ENCODE results near the gene ZNF646. TPM values are rescaled to one million over a fixed set of nuclear protein-coding genes. Genes with fewer than 3 reads are reported as not detected.

Gene ZNF646
- total and polyA plus RNA-seq, 2 of the 13 experiments (the other 11 are each of a cell fraction or from before 2014, with no cell fraction given): 3.4 to 10.9 TPM

DNA sequence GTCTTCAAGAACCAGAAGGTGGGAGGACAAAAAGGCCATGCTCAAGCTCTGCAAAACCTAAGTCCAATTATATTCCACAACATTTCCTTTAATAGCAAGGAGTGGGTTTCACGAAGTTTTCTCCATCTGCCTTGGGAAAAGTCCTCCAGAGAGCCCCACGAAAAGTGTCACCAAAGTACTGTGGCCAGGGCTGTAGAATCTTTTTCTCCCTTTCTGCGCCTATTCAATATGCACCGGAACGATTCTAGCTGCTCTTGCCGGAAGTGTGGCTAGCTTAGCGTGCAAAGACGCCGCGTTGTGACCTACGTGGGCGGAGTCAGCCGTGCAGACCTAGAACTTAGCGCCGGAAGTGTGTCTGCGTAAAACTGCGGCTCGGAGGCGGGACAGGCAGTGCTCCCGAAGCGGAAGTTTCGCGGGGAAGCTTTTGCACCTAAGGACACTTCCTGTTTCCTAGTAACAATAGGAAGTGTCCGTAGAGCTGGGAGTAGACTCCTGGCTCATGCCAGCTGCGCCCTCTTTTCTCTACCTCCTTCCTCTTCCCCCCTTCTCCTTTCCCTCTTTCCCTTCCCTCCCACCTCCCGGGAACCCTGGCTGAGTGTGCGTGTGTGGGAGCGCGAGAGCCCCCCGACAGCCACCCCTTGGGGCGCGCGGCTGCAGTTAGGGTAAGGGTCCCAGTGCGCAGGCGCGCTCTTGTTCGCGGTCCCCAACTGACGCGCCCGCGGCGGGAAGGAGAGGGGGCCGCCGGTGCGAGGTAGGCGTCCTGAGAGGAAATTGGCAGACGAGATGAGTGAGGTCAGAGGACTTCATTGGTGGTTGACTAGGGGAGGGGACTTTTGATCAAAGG lies at the start of gene ZNF646, which contains the start of gene ZNF668 (continued):
- TF ChIP-seq MEIS1 (CRISPR knock-in tag; IDR thresholded peaks at IDR 0.05; ENCODE audit: borderline replicate concordance) (peak; percentile 88; the same call in 1 of the 2 replicates), RXRB (CRISPR knock-in tag; IDR thresholded peaks at IDR 0.05; ENCODE audit: borderline replicate concordance) (peak; percentile 78), ZNF430 (CRISPR knock-in tag; IDR thresholded peaks at IDR 0.05) (peak; percentile 31), KLF9 (CRISPR knock-in tag; IDR thresholded peaks at IDR 0.05; ENCODE audit: low read depth) (peak; percentile 78), ZSCAN20 (CRISPR knock-in tag; IDR thresholded peaks at IDR 0.05; ENCODE audit: borderline replicate concordance) (peak; percentile 62; the same call in 1 of the 2 replicates), BCL6 (CRISPR knock-in tag; IDR thresholded peaks at IDR 0.05) (peak; percentile 46; the same call in 1 of the 2 replicates), ZNF552 (CRISPR knock-in tag; IDR thresholded peaks at IDR 0.05; ENCODE audit: borderline replicate concordance) (no peak; the same call in 1 of the 2 replicates), SALL1 (CRISPR knock-in tag; IDR thresholded peaks at IDR 0.05) (peak; percentile 74; the same call in 1 of the 2 replicates)
- TF ChIP-seq, protein P1, sequence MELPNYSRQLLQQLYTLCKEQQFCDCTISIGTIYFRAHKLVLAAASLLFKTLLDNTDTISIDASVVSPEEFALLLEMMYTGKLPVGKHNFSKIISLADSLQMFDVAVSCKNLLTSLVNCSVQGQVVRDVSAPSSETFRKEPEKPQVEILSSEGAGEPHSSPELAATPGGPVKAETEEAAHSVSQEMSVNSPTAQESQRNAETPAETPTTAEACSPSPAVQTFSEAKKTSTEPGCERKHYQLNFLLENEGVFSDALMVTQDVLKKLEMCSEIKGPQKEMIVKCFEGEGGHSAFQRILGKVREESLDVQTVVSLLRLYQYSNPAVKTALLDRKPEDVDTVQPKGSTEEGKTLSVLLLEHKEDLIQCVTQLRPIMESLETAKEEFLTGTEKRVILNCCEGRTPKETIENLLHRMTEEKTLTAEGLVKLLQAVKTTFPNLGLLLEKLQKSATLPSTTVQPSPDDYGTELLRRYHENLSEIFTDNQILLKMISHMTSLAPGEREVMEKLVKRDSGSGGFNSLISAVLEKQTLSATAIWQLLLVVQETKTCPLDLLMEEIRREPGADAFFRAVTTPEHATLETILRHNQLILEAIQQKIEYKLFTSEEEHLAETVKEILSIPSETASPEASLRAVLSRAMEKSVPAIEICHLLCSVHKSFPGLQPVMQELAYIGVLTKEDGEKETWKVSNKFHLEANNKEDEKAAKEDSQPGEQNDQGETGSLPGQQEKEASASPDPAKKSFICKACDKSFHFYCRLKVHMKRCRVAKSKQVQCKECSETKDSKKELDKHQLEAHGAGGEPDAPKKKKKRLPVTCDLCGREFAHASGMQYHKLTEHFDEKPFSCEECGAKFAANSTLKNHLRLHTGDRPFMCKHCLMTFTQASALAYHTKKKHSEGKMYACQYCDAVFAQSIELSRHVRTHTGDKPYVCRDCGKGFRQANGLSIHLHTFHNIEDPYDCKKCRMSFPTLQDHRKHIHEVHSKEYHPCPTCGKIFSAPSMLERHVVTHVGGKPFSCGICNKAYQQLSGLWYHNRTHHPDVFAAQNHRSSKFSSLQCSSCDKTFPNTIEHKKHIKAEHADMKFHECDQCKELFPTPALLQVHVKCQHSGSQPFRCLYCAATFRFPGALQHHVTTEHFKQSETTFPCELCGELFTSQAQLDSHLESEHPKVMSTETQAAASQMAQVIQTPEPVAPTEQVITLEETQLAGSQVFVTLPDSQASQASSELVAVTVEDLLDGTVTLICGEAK (IDR thresholded peaks at IDR 0.05): peak; percentile 99
- TF ChIP-seq, protein P1 (CRISPR knock-in tag; IDR thresholded peaks at IDR 0.05): no peak
- TF ChIP-seq, protein P2, sequence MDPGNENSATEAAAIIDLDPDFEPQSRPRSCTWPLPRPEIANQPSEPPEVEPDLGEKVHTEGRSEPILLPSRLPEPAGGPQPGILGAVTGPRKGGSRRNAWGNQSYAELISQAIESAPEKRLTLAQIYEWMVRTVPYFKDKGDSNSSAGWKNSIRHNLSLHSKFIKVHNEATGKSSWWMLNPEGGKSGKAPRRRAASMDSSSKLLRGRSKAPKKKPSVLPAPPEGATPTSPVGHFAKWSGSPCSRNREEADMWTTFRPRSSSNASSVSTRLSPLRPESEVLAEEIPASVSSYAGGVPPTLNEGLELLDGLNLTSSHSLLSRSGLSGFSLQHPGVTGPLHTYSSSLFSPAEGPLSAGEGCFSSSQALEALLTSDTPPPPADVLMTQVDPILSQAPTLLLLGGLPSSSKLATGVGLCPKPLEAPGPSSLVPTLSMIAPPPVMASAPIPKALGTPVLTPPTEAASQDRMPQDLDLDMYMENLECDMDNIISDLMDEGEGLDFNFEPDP (CRISPR knock-in tag; conservative IDR thresholded peaks at IDR 0.05): peak; percentile 60; the same call in 1 of the 2 replicates
- TF ChIP-seq, protein P3, sequence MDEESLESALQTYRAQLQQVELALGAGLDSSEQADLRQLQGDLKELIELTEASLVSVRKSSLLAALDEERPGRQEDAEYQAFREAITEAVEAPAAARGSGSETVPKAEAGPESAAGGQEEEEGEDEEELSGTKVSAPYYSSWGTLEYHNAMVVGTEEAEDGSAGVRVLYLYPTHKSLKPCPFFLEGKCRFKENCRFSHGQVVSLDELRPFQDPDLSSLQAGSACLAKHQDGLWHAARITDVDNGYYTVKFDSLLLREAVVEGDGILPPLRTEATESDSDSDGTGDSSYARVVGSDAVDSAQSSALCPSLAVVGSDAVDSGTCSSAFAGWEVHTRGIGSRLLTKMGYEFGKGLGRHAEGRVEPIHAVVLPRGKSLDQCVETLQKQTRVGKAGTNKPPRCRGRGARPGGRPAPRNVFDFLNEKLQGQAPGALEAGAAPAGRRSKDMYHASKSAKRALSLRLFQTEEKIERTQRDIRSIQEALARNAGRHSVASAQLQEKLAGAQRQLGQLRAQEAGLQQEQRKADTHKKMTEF (CRISPR knock-in tag; IDR thresholded peaks at IDR 0.05): peak; percentile 84; the same call in 1 of the 2 replicates
